Small intestine (tissue), 7 donors: Measurements from ENCODE around the gene SCNN1A. TPM values are rescaled to one million over a fixed set of nuclear protein-coding genes. Genes with fewer than 3 reads are reported as not detected.
A peak's percentile ranks its signal among the peaks of the same experiment; 100 is the strongest.

Source experiments
- DNase-seq, 2 donors: peaks; one replicate each; pipeline versions ENCODE4 v3.0.0 to v3.0.0-alpha.2; 2013
- FAIRE-seq: peaks from 2 replicates; lab custom pipeline; 2012; peaks lifted over from hg19 to GRCh38; lab: Jason Lieb, UNC
- H3K27ac ChIP-seq, 3 donors: one replicate each; pipeline ENCODE4 v1.5.1; 2013; ENCODE audit warnings: low read length in 2 of 3, mild to moderate bottlenecking in 2 of 3, control low read depth in 1 of 3, inconsistent platforms in 1 of 3, low read depth in 1 of 3, moderate library complexity in 1 of 3
- H3K27me3 ChIP-seq, 3 donors: one replicate each; pipeline ENCODE4 v1.6.1; 2013; ENCODE audit warnings: low read length in 3 of 3, inconsistent platforms in 1 of 3; ENCODE audit not compliant: control insufficient read depth in 3 of 3, insufficient read depth in 3 of 3
- H3K36me3 ChIP-seq, 3 donors: one replicate each; pipeline ENCODE4 v1.6.1; 2013; ENCODE audit warnings: low read length in 3 of 3, inconsistent platforms in 1 of 3, low read depth in 1 of 3, mild to moderate bottlenecking in 1 of 3, moderate library complexity in 1 of 3; ENCODE audit not compliant: control insufficient read depth in 3 of 3, insufficient read depth in 2 of 3
- H3K4me1 ChIP-seq, 3 donors: one replicate each; pipeline ENCODE4 v1.6.1; 2013; ENCODE audit warnings: low read length in 2 of 3, inconsistent platforms in 1 of 3, low read depth in 1 of 3, mild to moderate bottlenecking in 1 of 3, moderate library complexity in 1 of 3; ENCODE audit not compliant: control insufficient read depth in 3 of 3, insufficient read depth in 2 of 3
- H3K4me3 ChIP-seq, 3 donors: one replicate each; pipeline ENCODE4 v1.5.1; 2013; ENCODE audit warnings: low read length in 3 of 3, control low read depth in 1 of 3, inconsistent platforms in 1 of 3, low read depth in 1 of 3, mild to moderate bottlenecking in 1 of 3, moderate library complexity in 1 of 3
- H3K9me3 ChIP-seq, 2 donors: one replicate each; pipeline ENCODE4 v1.6.1; 2013; ENCODE audit warnings: low read depth in 1 of 2, low read length in 1 of 2; ENCODE audit not compliant: control insufficient read depth in 2 of 2, insufficient read depth in 1 of 2
- WGBS, 3 donors: extraction: QIAGEN DNeasy Blood & Tissue Kit; methylation state at CpG; one replicate each; pipeline ENCODE4 v1.1.7; 2013; 5-methylcytosine and 5-hydroxymethylcytosine counted together
- polyA plus RNA-seq, 4 donors: library from polyadenylated mRNA; stranded (reverse) in 3 of 4; unstranded in 1 of 4; fragments of 200-250 nt in 3 of 4; fragments of 120-200 nt in 1 of 4; gene quantifications; one replicate each; pipeline versions ENCODE4 v1.2.1 to v1.2.3, GENCODE V29; 2013
- donor health status: healthy with polysubstance abuse.
- donor health status: control.
- donor health status: control.
- donor health status: Bipolar disorder and iron deficiency.
- donor health status: healthy.

The SCNN1A gene
- polyA plus RNA-seq, 4 donors, result 12.3 to 47.1 (median 16.6) TPM

- DNase-seq, result peak in 1 of 2 donors; percentile 41
- Histone ChIP-seq H3K27me3 (no peaks in the 10 kb centered on the region), H3K36me3 (peaks cover 0 to 91% (median 8%) of the 10 kb centered on the region in 3 donors), H3K27ac (peak overlapping the region in 2 of 3 donors; percentile 41 to 48), H3K4me1 (peaks cover 0 to 28% (median 7%) of the 10 kb centered on the region in 3 donors), H3K4me3 (no peak overlapping the region), H3K9me3 (no peaks in the 10 kb centered on the region)
- 65 to 75% (median 70%) methylated on average over 6 of the region's 6 CpGs for WGBS, 3 donors
- FAIRE-seq, result no peak
Measured at GRCh38 chr12:6321905-6322304, 53.5 kb downstream of the SCNN1A start.

DNA sequence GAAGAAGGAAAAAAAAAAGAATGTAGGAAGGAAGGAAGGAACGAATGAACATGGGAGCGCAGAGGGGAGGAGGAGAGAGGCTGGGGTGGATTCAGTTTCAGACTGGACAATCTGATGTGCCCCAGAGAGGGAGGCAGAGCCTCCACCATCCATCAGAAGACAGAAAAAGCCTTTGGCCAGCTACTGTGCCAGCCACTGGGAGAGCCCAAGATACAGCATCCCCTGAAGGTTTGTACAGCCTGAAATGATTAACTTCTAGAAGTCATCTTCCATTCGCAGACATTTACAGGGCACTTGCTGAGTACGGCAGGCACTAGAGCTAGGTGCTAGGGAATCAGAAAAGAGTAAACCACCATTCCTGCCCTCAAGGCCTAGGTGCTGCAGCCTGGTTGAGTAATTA is 55.9 kb downstream of the SCNN1A start:
- H3K36me3 ChIP-seq, result peaks cover 0 to 92% (median 13%) of the 10 kb centered on the region in 3 donors
- H3K27ac ChIP-seq, result no peak overlapping the region
- no peak overlapping the region for H3K4me3 ChIP-seq
- DNase-seq, result no peak
- H3K4me1 ChIP-seq, result peaks cover 0 to 41% (median 6%) of the 10 kb centered on the region in 3 donors
- FAIRE-seq, result no peak
- WGBS, 3 donors, result 93 to 96% (median 94%) methylated on average over 4 of the region's 4 CpGs
- no peaks in the 10 kb centered on the region for H3K9me3 ChIP-seq
- H3K27me3 ChIP-seq, result no peaks in the 10 kb centered on the region

DNA sequence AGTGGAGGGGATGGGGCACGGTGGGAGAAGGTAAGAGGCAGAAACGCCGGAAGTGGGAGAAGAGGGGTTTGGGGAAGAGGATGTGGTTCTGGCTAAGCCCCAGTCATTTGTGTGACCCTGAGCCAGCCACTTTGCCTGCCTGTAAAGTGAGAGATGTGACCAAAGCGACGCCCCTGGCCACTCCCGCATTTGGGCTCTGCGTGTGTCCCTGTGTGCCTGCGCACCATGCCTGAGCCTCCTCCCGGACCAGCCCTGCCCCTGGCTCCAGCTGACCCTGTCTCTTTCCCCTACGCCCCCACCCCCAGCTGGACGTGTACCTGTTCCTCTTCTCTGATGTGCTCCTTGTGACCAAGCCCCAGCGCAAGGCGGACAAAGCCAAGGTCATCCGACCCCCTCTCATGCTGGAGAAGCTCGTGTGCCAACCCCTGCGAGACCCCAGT is 56.9 kb downstream of the SCNN1A start:
- DNase-seq (no peak), FAIRE-seq (no peak)
- H3K9me3 ChIP-seq, result no peaks in the 10 kb centered on the region
- H3K27ac ChIP-seq, result no peak overlapping the region
- no peaks in the 10 kb centered on the region for H3K27me3 ChIP-seq
- H3K4me1 ChIP-seq, result peaks cover 0 to 39% (median 0%) of the 10 kb centered on the region in 3 donors
- WGBS, 3 donors, result 78 to 86% (median 78%) methylated on average over 16 of the region's 16 CpGs
- no peak overlapping the region for H3K4me3 ChIP-seq
- peaks cover 0 to 94% (median 15%) of the 10 kb centered on the region in 3 donors for H3K36me3 ChIP-seq

GRCh38 chr12:6317693-6318439 is 57.5 kb downstream of the SCNN1A start:
- 78 to 80% (median 78%) methylated on average over 20 to 21 of the region's 21 CpGs for WGBS, 3 donors
- H3K27me3 ChIP-seq, result no peaks in the 10 kb centered on the region
- no peak overlapping the region for H3K4me3 ChIP-seq
- no peak for FAIRE-seq
- H3K4me1 ChIP-seq, result peaks cover 0 to 39% (median 0%) of the 10 kb centered on the region in 3 donors
- H3K36me3 ChIP-seq, result peaks cover 0 to 98% (median 15%) of the 10 kb centered on the region in 3 donors
- no peaks in the 10 kb centered on the region for H3K9me3 ChIP-seq
- peak overlapping the region in 1 of 3 donors; percentile 6 for H3K27ac ChIP-seq
- no peak for DNase-seq

DNA sequence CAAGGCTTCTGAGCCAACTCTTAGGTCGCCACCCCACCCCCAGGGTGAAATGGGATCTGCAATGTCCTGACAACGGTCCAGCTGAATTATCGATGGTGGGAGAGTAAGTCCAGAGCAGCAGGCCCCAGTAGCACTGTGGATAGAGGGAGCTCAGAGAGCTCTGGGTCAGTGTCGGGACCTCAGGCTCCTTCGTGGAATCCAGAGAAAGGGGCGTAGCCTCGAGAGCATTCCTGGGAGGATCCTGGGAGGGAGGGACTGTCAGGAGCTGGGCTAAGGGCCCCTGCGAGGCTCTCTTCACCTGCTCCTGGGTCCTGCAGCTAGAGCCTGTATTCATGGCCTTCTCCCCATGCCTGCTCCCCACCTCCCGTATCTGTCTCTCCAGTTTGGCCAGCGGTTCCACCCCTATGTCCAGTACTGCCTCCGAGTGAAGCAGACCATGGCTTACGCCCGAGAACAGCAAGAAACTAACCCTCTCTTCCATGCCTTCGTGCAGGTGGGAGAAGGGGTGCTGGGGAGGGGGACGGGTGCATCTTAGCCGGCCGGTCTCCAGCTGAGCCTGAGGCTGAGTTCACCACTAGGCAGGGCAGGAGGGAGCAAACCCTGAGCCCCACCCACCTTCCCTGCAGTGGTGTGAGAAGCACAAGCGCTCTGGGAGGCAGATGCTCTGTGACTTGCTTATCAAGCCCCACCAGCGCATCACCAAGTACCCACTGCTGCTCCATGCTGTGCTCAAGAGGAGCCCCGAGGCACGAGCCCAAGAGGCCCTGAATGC is 58.3 kb downstream of the SCNN1A start:
- Histone ChIP-seq H3K27ac (peak overlapping the region in 1 of 3 donors; percentile 6), H3K4me1 (peaks cover 0 to 45% (median 0%) of the 10 kb centered on the region in 3 donors), H3K9me3 (no peaks in the 10 kb centered on the region), H3K4me3 (no peak overlapping the region), H3K36me3 (peaks cover 0 to 98% (median 15%) of the 10 kb centered on the region in 3 donors), H3K27me3 (no peaks in the 10 kb centered on the region)
- 80 to 85% (median 84%) methylated on average over 21 of the region's 21 CpGs for WGBS, 3 donors
- FAIRE-seq (no peak), DNase-seq (no peak)

GRCh38 chr12:6315704-6316597 is 59.4 kb downstream of the SCNN1A start:
- Histone ChIP-seq H3K4me1 (peaks cover 0 to 51% (median 3%) of the 10 kb centered on the region in 3 donors), H3K27ac (no peak overlapping the region), H3K9me3 (no peaks in the 10 kb centered on the region), H3K36me3 (peaks cover 0 to 93% (median 15%) of the 10 kb centered on the region in 3 donors), H3K27me3 (no peaks in the 10 kb centered on the region), H3K4me3 (no peak overlapping the region)
- FAIRE-seq (no peak), DNase-seq (no peak)
- WGBS, 3 donors, result 88 to 95% (median 90%) methylated on average over 17 of the region's 17 CpGs

DNA sequence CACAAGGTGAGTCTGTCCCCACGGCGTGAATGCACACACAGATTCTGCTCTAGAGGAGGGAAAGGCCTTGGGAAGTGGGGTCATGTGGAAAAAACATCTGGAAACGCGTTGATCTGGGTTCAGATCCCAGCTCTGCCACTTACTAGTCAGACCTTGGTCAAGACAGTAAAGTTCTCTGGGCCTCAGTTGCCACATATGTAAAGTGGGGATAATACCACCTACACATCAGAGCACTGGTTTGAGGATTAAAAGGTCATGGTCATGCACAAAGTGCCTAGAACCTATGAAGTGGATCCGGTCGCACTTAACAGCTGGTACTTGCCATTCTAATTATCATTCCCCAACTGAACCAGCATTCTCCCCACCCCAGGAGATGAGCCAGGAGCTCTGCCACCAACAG is 60.2 kb downstream of the SCNN1A start:
- H3K4me1 ChIP-seq, result peaks cover 0 to 52% (median 3%) of the 10 kb centered on the region in 3 donors
- H3K36me3 ChIP-seq, result peaks cover 0 to 85% (median 15%) of the 10 kb centered on the region in 3 donors
- WGBS, 3 donors, result 80 to 85% (median 83%) methylated on average over 6 of the region's 6 CpGs
- FAIRE-seq (no peak), DNase-seq (no peak)
- no peak overlapping the region for H3K4me3 ChIP-seq
- H3K27ac ChIP-seq, result no peak overlapping the region
- H3K9me3 ChIP-seq, result no peaks in the 10 kb centered on the region
- H3K27me3 ChIP-seq, result no peaks in the 10 kb centered on the region
